HepG2 (cell line): ENCODE data around the gene OR2AT4. TPM values are rescaled to one million over a fixed set of nuclear protein-coding genes. Genes with fewer than 3 reads are reported as not detected.

ENCODE experiments used
- ATAC-seq: fragments of 200-7000 bp; cut with Tn5 transposase; 3 replicates; pipeline ENCODE4 v1.9.1; 2020; ENCODE audit warnings: mild to moderate bottlenecking, moderate library complexity
- BruUV-seq: library from RNA; stranded (reverse); fragments of 400-500 nt; replicated peaks from 2 replicates; lab custom pipeline; 2021; lab: Mats Ljungman, UMichigan
- CTCF ChIA-PET: fragments of 300-600 bp; formaldehyde crosslinking; extraction: SDS; loops from one replicate; lab custom pipeline; 2021; ENCODE audit warnings: low total read pairs, inconsistent platforms, low intra/inter-chr PET ratio; lab: Yijun Ruan, JAX
- POLR2A ChIA-PET: fragments of 350-600 bp; sonication (Branson Sonifier 250); formaldehyde crosslinking; loops from one replicate; lab custom pipeline; 2020; ENCODE audit warnings: antibody characterized with exemption, inconsistent platforms; lab: Yijun Ruan, JAX
- DNase-seq: peaks from one replicate; pipeline ENCODE4 v3.0.0-alpha.2; 2015; ENCODE audit warnings: low spot score
- FAIRE-seq: peaks from 3 replicates; lab custom pipeline; 2011; peaks lifted over from hg19 to GRCh38; lab: Jason Lieb, UNC
- H2AFZ ChIP-seq: one replicate; pipeline ENCODE4 v1.6.1; 2011; ENCODE audit warnings: low read length, inconsistent platforms
- H3K27ac ChIP-seq: fragments of 300-600 bp; 3 replicates; pipeline ENCODE4 v1.8.0; 2011; ENCODE audit warnings: mixed run types, mild to moderate bottlenecking, mixed read lengths, low read length, inconsistent platforms; ENCODE audit not compliant: insufficient read depth; ENCODE audit errors: extremely low read length
- H3K27me3 ChIP-seq, 2 experiments: fragments of 200-600 bp in 1 of 2; 2 replicates in 1 of 2; 3 replicates in 1 of 2; pipeline versions ENCODE4 v1.6.0 to v1.8.0; 2011; ENCODE audit warnings: low read length in 2 of 2, mild to moderate bottlenecking in 2 of 2, moderate library complexity in 2 of 2, inconsistent platforms in 1 of 2; ENCODE audit not compliant: insufficient read depth in 2 of 2, control insufficient read depth in 1 of 2
- H3K36me3 ChIP-seq, 2 experiments: fragments of 200-600 bp in 1 of 2; replicated peaks in 1 of 2; 2 replicates in 1 of 2; 3 replicates in 1 of 2; pipeline versions ENCODE4 v1.5.1 to v1.8.0; 2011; ENCODE audit warnings: low read length in 2 of 2, inconsistent platforms in 1 of 2; ENCODE audit not compliant: insufficient read depth in 2 of 2, control insufficient read depth in 1 of 2
- H3K4me1 ChIP-seq: 2 replicates; pipeline ENCODE4 v1.5.1; 2012; ENCODE audit warnings: low read length, inconsistent platforms; ENCODE audit not compliant: insufficient read depth
- H3K4me2 ChIP-seq: 2 replicates; pipeline ENCODE4 v1.6.0; 2011; ENCODE audit warnings: low read depth, low read length, inconsistent platforms
- H3K4me3 ChIP-seq, 3 experiments: fragments of 200-600 bp in 1 of 3; sonication (generic), shearing (Covaris generic) in 1 of 3; replicated peaks in 1 of 3; 2 replicates each; pipeline ENCODE4 v1.5.1; 2011 to 2016; ENCODE audit warnings: low read length in 3 of 3, inconsistent platforms in 2 of 3, low read depth in 2 of 3, mild to moderate bottlenecking in 2 of 3, control low read depth in 1 of 3, mixed read lengths in 1 of 3; ENCODE audit not compliant: insufficient read depth in 1 of 3
- H3K79me2 ChIP-seq: one replicate; pipeline ENCODE4 v1.6.1; 2011; ENCODE audit warnings: low read length, inconsistent platforms; ENCODE audit not compliant: insufficient read depth
- H3K9ac ChIP-seq: 2 replicates; pipeline ENCODE4 v1.6.0; 2011; ENCODE audit warnings: mild to moderate bottlenecking, low read depth, low read length, inconsistent platforms; ENCODE audit not compliant: insufficient read depth
- H3K9me3 ChIP-seq: 2 replicates; pipeline ENCODE4 v1.5.1; 2012; ENCODE audit warnings: mild to moderate bottlenecking, low read length
- H4K20me1 ChIP-seq: 2 replicates; pipeline ENCODE4 v1.6.0; 2011; ENCODE audit warnings: inconsistent platforms, mild to moderate bottlenecking, low read length, moderate library complexity; ENCODE audit not compliant: insufficient read depth
- MAZ ChIP-seq, 2 experiments: sonication (generic) in 1 of 2; formaldehyde crosslinking in 1 of 2; IDR thresholded peaks; 2 replicates each; pipeline versions ENCODE4 v1.5.0 to v1.6.1; 2012 to 2020; ENCODE audit warnings: low read depth in 2 of 2, mild to moderate bottlenecking in 2 of 2, borderline replicate concordance in 1 of 2, improper control_type of control experiment in 1 of 2, low read length in 1 of 2, missing genetic modification reagents in 1 of 2, moderate library complexity in 1 of 2
- SMAD9 ChIP-seq: sonication (generic); formaldehyde crosslinking; IDR thresholded peaks from 2 replicates; pipeline ENCODE4 v1.5.1; 2020; ENCODE audit warnings: mild to moderate bottlenecking, missing genetic modification reagents
- ZNF607 ChIP-seq: sonication (generic); formaldehyde crosslinking; IDR thresholded peaks from 2 replicates; pipeline ENCODE4 v1.5.1; 2020; ENCODE audit warnings: missing genetic modification reagents, mild to moderate bottlenecking, borderline replicate concordance
- ZNF703 ChIP-seq: sonication (generic); formaldehyde crosslinking; IDR thresholded peaks from 2 replicates; pipeline ENCODE4 v1.5.1; 2020; ENCODE audit warnings: missing genetic modification reagents, mild to moderate bottlenecking, moderate library complexity, borderline replicate concordance
- ZSCAN9 ChIP-seq: IDR thresholded peaks from 2 replicates; pipeline ENCODE4 v1.6.1; 2016; ENCODE audit warnings: borderline replicate concordance
- WGBS: methylation state at CpG from one replicate; pipeline ENCODE4 v1.1.6; 2017; ENCODE audit warnings: low lambda C conversion rate; 5-methylcytosine and 5-hydroxymethylcytosine counted together
- in situ Hi-C: cut with HindIII; loops from 2 replicates; pipeline ENCODE4 v1.10.0; 2017; ENCODE audit warnings: low pct_unique_long_range_greater_than_20kb; ENCODE audit not compliant: extremely low pct_ligation_motif_present
- intact Hi-C: fragments of 100-400 bp; cut with micrococcal nuclease; formaldehyde crosslinking; loops from one replicate; pipeline ENCODE4 v1.10.0; 2022; ENCODE audit not compliant: unreplicated experiment
- polyA plus RNA-seq, 8 experiments: library from polyadenylated mRNA; depleted of rRNA in 3 of 8; stranded (reverse) in 7 of 8; unstranded in 1 of 8; fragments of >200 nt; fragmentation: Illumina TruSeq in 4 of 8; extraction: Trizol in 4 of 8; gene quantifications; 2 replicates each; pipeline versions ENCODE4 v1.2.1 to v1.2.3, GENCODE V29; 2011 to 2016; ENCODE audit warnings: low read depth in 4 of 8, missing spikeins in 1 of 8, mixed read lengths in 1 of 8; ENCODE audit not compliant: insufficient read depth in 1 of 8
- total RNA-seq, 5 experiments: library from RNA; depleted of rRNA; stranded (reverse); fragments of >200 nt; fragmentation: Illumina TruSeq; extraction: Trizol; gene quantifications; 2 replicates each; pipeline ENCODE4 v1.2.3, GENCODE V29; 2016; ENCODE audit warnings: low read depth in 1 of 5
- TF ChIP-seq, protein P1 (sequence below): sonication (generic); formaldehyde crosslinking; IDR thresholded peaks from 2 replicates; pipeline ENCODE4 v1.9.0; 2022; ENCODE audit warnings: low read depth, missing genetic modification reagents

OR2AT4 gene
- total and polyA plus RNA-seq, 2 of the 13 experiments (the other 11 are each of a cell fraction or from before 2014, with no cell fraction given): not detected

DNA sequence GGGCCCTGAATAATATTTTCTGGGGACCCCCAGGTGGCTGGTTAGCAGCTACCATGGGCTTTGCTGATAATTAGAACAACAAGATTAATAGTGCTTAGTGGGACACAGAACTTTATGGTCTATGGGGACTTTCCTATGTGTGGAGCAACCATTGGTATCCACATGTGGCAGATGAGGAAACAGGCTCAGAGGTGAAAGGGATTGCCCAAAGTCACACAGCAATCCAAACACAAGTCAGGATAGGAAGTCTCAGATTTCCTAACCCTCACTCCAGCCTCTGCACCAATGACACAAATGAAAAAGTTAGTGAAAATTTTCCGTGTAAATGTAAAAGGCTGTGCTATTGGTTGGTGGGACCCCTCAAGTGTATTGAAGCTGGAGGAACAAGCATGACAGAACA is 39.0 kb upstream of the OR2AT4 start:
- no peaks in the 10 kb centered on the region for H3K9me3 ChIP-seq
- ATAC-seq (no peak), DNase-seq (no peak), FAIRE-seq (no peak)
- no peak overlapping the region for H3K4me2 ChIP-seq
- peaks cover 2 to 19% of the 10 kb centered on the region in 2 experiments; a peak in 4 of 5 replicates for H3K27me3 ChIP-seq
- ChIA-PET POLR2A (interaction anchor here (1.3 kb wide), 1 partner anchor 69 kb away, joined by 3 read pairs; no protein-coding TSS in a partner anchor), CTCF (no interaction called here)
- intact Hi-C loops: no loop called here
- no peak overlapping the region for H3K27ac ChIP-seq
- no peaks in the 10 kb centered on the region for H3K36me3 ChIP-seq
- WGBS: 0% methylated on average over 1 of the region's 1 CpG
- no peak overlapping the region for H3K9ac ChIP-seq
- no peak overlapping the region for H2AFZ ChIP-seq
- in situ Hi-C loops: no loop called here
- TF ChIP-seq ZSCAN9 (CRISPR knock-in tag) (no peak), ZNF607 (CRISPR knock-in tag) (no peak), ZNF703 (CRISPR knock-in tag) (no peak)
- no peaks in the 10 kb centered on the region for H3K4me1 ChIP-seq
- BruUV-seq: no TSS peak
- H3K4me3 ChIP-seq: no peak overlapping the region
- no peaks in the 10 kb centered on the region for H3K79me2 ChIP-seq
- H4K20me1 ChIP-seq: no peaks in the 10 kb centered on the region

DNA sequence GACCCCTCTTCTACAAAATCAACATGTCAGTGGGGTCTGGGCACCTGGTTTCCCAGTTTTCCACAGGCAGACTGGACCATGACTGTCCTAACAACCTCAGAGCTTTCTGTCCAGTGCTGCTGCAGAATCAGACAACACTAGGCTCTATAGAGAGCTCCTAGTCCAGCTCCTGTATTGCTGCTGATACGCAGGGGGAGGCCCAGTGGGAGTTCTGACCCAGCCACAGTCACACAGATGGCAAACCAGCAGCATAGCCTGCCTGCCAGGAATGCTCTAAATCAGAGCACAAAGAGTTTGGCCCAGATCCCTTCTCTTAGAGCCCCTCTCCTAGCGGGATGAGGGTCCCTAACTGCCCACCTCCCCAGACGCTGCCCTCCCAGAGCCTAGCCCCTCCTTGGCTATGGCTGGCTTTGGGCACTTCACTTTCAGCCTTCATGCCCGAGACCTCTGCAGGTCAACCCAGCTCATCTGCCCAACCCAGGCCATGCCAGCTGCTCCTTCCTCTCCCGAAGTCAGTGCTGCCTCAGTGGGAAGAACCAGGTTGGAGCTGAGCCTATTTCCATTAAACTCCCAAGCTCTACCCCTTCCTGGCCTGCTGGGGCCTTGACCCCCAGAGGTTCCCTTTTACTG is 38.5 kb upstream of the OR2AT4 start:
- no peak for DNase-seq
- Histone ChIP-seq H3K9ac (no peak overlapping the region), H3K27me3 (peaks cover 2 to 19% of the 10 kb centered on the region in 2 experiments; a peak in 4 of 5 replicates), H3K27ac (no peak overlapping the region), H3K36me3 (no peaks in the 10 kb centered on the region), H3K4me2 (no peak overlapping the region), H4K20me1 (no peaks in the 10 kb centered on the region), H3K79me2 (no peaks in the 10 kb centered on the region), H3K4me1 (no peaks in the 10 kb centered on the region), H3K4me3 (no peak overlapping the region), H2AFZ (no peak overlapping the region), H3K9me3 (no peaks in the 10 kb centered on the region)
- BruUV-seq: no TSS peak
- TF ChIP-seq MAZ (IDR thresholded peaks at IDR 0.05; ENCODE audit: borderline replicate concordance, low read depth, low read length): no peak
- TF ChIP-seq MAZ (CRISPR knock-in tag; IDR thresholded peaks at IDR 0.05; ENCODE audit: low read depth): no peak
- no peak for TF ChIP-seq SMAD9
- TF ChIP-seq, protein P1, sequence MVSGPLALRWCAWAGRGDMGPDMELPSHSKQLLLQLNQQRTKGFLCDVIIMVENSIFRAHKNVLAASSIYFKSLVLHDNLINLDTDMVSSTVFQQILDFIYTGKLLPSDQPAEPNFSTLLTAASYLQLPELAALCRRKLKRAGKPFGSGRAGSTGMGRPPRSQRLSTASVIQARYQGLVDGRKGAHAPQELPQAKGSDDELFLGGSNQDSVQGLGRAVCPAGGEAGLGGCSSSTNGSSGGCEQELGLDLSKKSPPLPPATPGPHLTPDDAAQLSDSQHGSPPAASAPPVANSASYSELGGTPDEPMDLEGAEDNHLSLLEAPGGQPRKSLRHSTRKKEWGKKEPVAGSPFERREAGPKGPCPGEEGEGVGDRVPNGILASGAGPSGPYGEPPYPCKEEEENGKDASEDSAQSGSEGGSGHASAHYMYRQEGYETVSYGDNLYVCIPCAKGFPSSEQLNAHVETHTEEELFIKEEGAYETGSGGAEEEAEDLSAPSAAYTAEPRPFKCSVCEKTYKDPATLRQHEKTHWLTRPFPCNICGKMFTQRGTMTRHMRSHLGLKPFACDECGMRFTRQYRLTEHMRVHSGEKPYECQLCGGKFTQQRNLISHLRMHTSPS (CRISPR knock-in tag): no peak
- ATAC-seq: no peak
- intact Hi-C loops: no loop called here
- ChIA-PET CTCF (no interaction called here), POLR2A (interaction anchor here (1.3 kb wide), 1 partner anchor 70 kb away, joined by 3 read pairs; no protein-coding TSS in a partner anchor)
- in situ Hi-C loops: no loop called here
- no peak for FAIRE-seq
- WGBS: 0% methylated on average over 1 of the region's 5 CpGs
